SK-N-DZ (cell line): ENCODE data around the gene BLACAT1. TPM values are rescaled to one million over a fixed set of nuclear protein-coding genes. Genes with fewer than 3 reads are reported as not detected.

Experiments used
- DNase-seq: peaks from one replicate; pipeline ENCODE4 v3.0.0-alpha.2; 2015; ENCODE audit warnings: low spot score
- polyA plus RNA-seq, 2 experiments: library from polyadenylated mRNA; depleted of rRNA; stranded (reverse); fragments of >200 nt; gene quantifications; 2 replicates each; pipeline ENCODE4 v1.2.3, GENCODE V29; 2014

BLACAT1 gene
- polyA plus RNA-seq (2014; cell fraction: cytosol; rRNA removed), result 0.06 and 0.24 TPM in 2 replicates
- polyA plus RNA-seq (2014; cell fraction: nucleus; rRNA removed), result not detected in 2 replicates

DNA sequence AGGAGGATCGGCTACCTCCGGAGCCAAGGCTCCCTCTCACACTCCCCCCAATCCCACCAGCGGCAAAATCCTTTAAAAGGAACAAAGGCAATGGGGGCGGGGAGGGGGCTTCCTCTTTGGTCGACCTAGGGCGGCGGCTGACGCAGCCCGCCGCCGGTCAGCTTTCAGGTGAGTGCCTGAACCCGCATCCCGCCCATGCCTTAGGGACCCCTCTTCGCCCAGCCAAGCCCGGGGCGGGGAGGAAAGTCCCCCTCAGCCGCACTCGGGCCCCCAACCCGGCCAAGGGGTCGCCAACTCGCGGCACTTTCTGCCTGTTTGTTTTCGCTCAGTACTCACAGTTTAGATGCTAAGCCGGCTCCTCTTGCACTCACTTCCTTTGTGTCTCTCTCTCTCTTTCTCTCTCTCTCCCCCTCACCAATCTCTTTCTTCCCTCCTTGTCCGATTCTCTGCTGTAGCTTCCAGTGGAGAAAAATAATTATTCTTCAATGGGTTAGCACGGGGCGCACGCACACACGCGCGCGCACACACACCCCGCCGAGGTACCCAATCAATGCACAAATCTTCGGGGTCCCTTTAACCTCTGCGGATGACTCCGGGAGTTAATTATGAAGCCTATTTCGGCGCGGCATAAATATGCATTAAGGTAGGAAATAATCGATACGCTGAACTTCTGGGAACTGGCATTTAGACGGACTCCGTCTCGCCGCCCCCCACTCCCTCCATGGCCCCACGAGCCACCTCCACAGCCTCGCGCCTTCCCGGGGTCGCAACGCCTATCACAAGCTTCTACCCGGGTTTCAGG, at the start of gene BLACAT1:
BLACAT1 (minus strand) TSS at position 465 of the 802 bp plus-strand sequence.
- DNase-seq, result no peak

DNA sequence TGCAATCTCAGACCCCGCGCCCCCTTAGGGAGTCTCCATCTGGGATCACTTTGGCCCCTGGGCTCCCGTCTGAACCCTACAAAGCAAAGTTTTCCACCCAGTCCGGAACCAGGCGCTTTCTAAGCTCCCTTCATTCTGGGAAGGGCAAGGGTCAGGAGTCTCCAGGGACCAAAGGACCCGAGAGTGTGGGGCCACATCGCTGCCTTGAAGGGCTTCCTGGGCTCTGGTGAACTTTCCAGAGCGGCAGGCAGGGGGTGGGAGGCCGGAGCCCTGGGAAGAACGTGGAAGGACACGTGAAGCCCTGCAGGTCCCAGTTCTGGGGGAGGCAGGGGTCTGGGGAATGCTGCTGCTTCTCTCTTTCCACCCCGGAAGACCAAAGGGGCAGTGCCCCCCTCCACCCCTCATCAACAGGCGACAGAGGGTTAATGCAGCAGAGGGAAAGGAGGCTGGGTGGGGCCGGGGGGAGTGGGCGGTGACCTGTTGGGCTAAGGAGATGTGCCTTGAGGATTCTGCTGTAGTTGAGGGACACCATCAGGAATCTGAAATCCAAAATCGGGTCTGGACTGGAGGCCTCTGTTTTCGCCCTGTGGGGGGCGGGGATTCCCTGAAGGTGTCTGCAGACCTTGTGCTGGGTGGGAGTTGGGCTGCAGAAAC, 49.4 kb upstream of the BLACAT1 start:
- DNase-seq, result no peak

DNA sequence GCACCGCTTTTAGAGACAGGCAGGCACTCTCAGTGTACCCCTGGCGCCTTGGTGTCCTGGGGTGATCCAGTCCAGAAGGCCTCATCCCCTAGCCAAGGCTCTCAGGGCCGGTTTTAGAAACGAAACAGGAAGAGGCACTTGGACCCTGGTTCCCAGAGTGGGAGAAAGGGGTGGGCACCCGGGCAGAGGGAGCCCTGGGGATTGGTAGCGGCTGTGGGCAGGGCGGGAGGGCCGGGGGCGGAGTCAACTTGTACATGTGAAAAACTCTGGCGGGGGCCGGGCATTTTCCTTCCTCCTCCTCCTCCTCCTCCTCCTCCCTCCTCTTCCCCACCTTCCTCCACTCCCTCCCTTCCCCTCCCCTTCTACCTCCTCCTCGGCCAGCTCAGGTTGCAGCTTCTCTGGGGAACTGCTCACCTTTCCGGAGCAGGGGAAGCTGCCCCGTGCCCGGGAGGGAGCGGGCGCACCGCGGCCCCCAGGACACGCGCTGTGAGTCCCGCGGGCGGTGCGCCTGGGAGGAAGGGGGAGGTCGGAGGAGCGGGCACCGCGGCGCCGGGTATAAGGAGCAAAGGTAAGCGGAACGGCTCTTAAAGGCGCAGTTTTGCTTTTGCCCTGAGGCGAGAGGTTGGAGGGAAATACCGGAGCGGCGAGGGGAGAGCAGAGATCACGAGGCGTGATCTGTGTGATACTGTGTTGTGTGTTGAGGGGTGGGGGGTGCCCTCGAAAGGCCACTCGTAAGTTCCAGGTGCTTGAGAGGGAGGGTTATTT, 48.6 kb upstream of the BLACAT1 start, which contains the start of gene CDK18:
CDK18 (plus strand) TSS at position 359 of the 765 bp plus-strand sequence. CDS start 18,499 bp downstream, outside the sequence.
- no peak for DNase-seq

DNA sequence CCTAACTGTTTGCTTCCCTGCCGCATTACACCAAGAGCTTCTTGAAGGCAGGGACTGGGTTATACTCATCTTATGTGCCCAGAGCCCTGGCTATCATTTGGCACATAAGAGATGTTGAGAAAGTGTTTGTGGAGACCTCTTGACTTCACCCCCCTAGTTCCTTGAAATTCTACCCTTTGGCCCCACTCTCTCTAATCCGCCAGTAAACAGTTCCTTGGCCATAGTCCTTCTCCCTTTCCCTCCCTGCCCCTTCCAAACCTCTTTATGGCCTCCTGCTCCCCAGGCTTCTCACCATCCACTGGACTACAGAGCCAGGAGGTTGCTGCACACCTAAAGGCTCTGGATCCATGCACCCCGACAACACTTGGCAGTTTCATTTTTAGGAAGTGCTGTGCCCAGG, 47.1 kb upstream of the BLACAT1 start:
- DNase-seq, result no peak

- DNase-seq, result no peak
Observed at GRCh38 chr1:205502111-205502810, 46.4 kb upstream of the BLACAT1 start.

- no peak for DNase-seq
Observed at GRCh38 chr1:205500240-205501233, 44.7 kb upstream of the BLACAT1 start.

DNA sequence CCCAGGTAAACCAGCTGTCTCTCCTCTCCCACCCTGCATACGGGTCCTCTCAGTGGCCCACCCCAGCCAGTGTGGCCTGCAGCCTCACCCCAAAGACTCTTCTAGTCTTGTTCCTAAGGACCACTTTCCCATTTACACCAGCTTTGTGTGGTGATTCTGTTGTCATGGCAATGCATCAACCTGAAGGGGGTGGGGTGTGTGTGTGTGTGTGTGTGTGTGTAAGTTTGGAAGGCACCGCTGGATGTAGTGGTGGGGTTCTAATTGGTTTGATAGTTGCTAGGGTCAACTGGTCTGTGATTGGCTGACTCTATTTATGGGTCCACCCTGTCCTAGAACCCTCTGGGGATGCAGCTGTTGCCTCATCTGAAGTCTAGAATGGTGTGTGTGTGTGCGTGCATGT, 43.9 kb upstream of the BLACAT1 start:
- DNase-seq, result no peak

DNA sequence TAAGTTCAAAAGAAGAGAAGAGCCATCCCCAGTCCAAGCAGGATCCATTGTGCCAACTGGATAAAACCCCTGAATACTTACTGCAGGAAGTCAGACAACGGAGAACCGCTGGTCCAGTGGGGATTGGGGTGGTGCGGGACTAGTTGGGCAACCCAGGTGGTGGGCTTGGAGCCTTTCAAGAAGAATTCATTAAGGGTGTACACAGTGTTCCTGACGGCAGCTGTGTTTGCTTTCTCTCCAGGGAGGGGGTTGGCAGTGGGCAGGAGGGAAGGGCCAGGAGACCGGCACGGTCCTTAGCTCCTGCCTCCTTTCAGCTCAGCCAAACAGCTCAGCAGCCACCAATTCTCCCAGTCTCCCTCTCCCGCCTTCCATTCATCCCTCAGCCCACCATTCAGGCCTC, 41.5 kb upstream of the BLACAT1 start:
- no peak for DNase-seq

DNA sequence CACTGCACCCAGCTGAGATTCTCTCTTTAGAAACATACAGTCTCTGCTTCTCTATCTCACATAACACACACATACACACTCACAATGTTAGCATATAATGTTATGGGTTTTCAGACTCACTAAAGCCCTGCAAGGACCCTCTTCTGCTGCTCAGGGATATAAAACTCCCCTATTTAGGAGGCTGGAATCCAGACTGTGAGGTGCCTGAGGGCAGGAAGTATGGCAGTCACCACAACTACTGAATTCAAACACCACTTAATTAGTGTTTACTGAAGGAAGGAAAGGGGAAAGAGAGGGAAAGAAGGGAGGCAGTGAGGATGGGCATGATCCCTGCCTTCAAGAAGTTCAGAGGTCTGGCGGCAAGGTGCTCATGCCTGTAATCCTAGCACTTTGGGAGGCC, 40.8 kb upstream of the BLACAT1 start:
- no peak for DNase-seq

- no peak for DNase-seq
Observed at GRCh38 chr1:205495237-205495823, 39.5 kb upstream of the BLACAT1 start.

DNA sequence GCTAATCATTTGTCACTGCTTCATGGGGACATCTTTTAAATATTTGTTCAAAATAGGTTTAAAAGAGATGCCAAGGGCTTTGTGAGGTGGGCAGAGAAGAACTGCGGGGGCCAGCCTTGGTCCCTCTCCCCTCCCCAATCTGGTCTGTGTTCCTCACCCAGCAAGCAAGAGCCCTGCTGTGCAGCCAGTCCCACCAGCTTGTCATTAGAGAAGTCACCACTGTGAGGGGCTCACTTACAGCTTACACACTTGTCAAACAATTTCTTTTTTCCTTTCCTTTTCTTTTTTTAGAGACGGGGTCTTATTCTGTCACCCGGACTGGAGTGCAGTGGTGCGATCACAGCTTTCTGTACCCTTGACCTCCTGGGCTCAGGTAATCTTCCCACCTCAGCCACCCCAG, 38.3 kb upstream of the BLACAT1 start:
- no peak for DNase-seq

DNA sequence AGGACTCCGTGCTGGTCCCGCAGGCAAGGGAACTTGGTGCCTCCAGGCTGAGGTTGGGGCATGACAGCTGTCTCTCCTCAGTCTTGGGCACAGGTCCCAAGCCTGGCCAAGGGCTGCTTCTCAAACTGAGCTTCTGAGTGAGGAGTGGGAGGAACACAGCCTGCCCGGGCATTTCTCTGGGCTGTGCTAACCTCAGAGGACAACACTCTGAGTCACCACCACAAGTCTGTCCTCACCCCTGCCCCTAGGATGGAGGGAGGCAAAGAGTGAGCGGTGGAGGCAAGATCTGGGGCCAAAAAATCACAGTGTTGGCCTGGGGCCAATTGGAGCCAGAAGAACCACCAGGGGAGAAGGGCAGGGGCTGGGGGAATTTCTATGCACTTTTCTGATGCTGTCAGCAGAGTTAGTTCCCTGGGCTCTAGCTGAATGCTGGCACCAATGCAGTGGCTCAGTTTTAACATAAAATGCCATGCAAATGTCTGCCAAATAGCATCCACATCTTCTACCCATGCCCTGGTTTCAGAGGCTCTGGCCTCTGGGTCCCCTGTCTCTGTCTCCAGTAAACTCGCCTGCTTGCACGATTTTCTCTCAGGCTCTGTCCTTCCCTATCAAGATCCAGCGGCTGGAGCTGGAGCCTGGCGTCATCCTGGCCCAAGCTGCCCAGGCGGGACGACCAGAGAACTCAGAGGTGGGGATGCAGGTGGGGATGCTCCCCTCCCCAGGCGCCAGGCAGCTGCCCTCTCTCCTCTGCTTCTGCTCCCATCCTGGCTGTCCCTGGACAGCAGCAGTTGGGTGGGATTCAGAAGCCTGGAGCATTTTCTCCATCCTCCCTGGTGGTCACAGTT, 37.6 kb upstream of the BLACAT1 start:
- no peak for DNase-seq

GRCh38 chr1:205492774-205493173, 36.9 kb upstream of the BLACAT1 start:
- no peak for DNase-seq

DNA sequence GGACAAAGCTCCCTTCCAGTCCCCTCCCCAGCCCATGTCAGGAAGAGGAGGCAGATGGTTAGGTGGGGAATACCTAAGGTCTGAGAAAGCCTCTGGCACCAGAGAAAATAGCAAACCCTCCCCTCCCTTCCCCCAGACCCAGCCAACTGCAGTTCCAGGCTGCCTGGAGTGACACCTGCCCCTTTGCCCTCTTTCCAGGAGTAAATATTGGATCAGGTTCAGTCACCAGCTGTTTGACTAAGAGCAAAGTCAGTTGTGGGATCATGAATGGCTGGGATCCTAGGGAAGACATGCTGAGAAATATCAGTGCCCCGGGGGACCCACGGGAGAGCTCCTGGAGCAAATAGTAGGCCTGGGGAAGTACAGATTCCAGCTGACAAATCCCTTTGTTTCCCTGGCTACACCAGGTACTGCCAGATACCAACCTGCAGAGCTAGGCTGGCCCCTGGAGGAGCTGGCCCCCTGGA, 36.4 kb upstream of the BLACAT1 start:
- DNase-seq, result no peak

GRCh38 chr1:205491794-205492193, 35.9 kb upstream of the BLACAT1 start:
- no peak for DNase-seq

GRCh38 chr1:205488074-205488723, 32.4 kb upstream of the BLACAT1 start:
- peak; percentile 62 for DNase-seq

DNA sequence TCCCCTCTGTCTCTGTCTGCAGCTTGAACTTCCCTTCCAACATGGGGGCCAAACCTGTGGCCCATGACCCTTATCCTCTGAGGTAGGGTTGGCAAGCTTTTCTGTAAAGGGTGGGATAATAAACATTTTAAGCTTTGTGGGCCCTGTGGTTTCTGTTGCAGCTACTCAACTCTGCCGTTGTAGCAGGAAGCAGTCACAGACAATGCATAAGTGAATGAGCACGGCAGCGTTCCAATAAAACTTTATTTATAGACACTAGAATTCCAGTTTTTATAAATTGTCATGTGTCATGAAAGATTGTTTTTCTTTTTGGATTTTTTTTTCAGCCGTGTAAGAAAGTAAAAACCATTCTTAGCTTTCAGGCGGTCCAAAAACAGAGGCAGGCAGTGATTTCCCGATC, 30.4 kb upstream of the BLACAT1 start:
- no peak for DNase-seq
